ENCODE results near the gene TNNI3K. TPM values are rescaled to one million over a fixed set of nuclear protein-coding genes. Genes with fewer than 3 reads are reported as not detected.

TNNI3K gene
- total RNA-seq, 4 donors from 2014 or later, result 0.63 to 4.5 (median 3.6) TPM

- H3K27me3 ChIP-seq, result no peaks in the 10 kb centered on the region
- 97% methylated on average over 5 of the region's 5 CpGs for WGBS
- no peaks in the 10 kb centered on the region for H3K36me3 ChIP-seq
- no peaks in the 10 kb centered on the region for H3K4me1 ChIP-seq
- H3K27ac ChIP-seq (replicated peaks in 1 of 4), result no peak overlapping the region
- intact Hi-C loops (cut with DNase I), result no loop called here
- DNase-seq (ENCODE audit: extremely low spot score), result no peak
- TF ChIP-seq EP300 (IDR thresholded peaks at IDR 0.05) (no peak), CTCF (IDR thresholded peaks at IDR 0.05) (no peak), POLR2AphosphoS5 (IDR thresholded peaks at IDR 0.05) (no peak), POLR2A (IDR thresholded peaks at IDR 0.05; ENCODE audit: low read depth) (no peak)
- no peaks in the 10 kb centered on the region for H3K9me3 ChIP-seq
- no peak overlapping the region for H3K4me3 ChIP-seq
Observed at GRCh38 chr1:74222701-74223100, 12.5 kb upstream of the TNNI3K start.

GRCh38 chr1:74223453-74223852 lies 11.7 kb upstream of the TNNI3K start:
- DNase-seq (ENCODE audit: extremely low spot score), result no peak
- TF ChIP-seq POLR2A (IDR thresholded peaks at IDR 0.05; ENCODE audit: low read depth) (no peak), CTCF (IDR thresholded peaks at IDR 0.05) (no peak), EP300 (IDR thresholded peaks at IDR 0.05) (no peak), POLR2AphosphoS5 (IDR thresholded peaks at IDR 0.05) (no peak)
- Histone ChIP-seq H3K4me1 (no peaks in the 10 kb centered on the region), H3K4me3 (no peak overlapping the region), H3K36me3 (no peaks in the 10 kb centered on the region), H3K9me3 (no peaks in the 10 kb centered on the region), H3K27me3 (no peaks in the 10 kb centered on the region), H3K27ac (replicated peaks in 1 of 4) (no peak overlapping the region)
- 94% methylated on average over 2 of the region's 3 CpGs for WGBS
- intact Hi-C loops (cut with DNase I), result no loop called here

GRCh38 chr1:74236440-74236839 lies 1.3 kb downstream of the TNNI3K start:
- Histone ChIP-seq H3K27ac (replicated peaks in 1 of 4) (no peak overlapping the region), H3K4me3 (no peak overlapping the region), H3K36me3 (peaks cover 0 to 11% (median 3%) of the 10 kb centered on the region in 4 donors), H3K27me3 (no peaks in the 10 kb centered on the region), H3K9me3 (no peaks in the 10 kb centered on the region), H3K4me1 (no peaks in the 10 kb centered on the region)
- DNase-seq (ENCODE audit: extremely low spot score), result no peak
- 98% methylated on average over 3 of the region's 3 CpGs for WGBS
- TF ChIP-seq CTCF (IDR thresholded peaks at IDR 0.05) (no peak), POLR2AphosphoS5 (IDR thresholded peaks at IDR 0.05) (no peak), EP300 (IDR thresholded peaks at IDR 0.05) (no peak), POLR2A (IDR thresholded peaks at IDR 0.05; ENCODE audit: low read depth) (no peak)
- intact Hi-C loops (cut with DNase I), result no loop called here

- intact Hi-C loops (cut with DNase I), result no loop called here
- TF ChIP-seq CTCF (IDR thresholded peaks at IDR 0.05) (no peak), EP300 (IDR thresholded peaks at IDR 0.05) (no peak), POLR2AphosphoS5 (IDR thresholded peaks at IDR 0.05) (no peak), POLR2A (IDR thresholded peaks at IDR 0.05; ENCODE audit: low read depth) (no peak)
- H3K4me3 ChIP-seq, result no peak overlapping the region
- H3K36me3 ChIP-seq, result peaks cover 0 to 11% (median 3%) of the 10 kb centered on the region in 4 donors
- no peaks in the 10 kb centered on the region for H3K9me3 ChIP-seq
- 85% methylated on average over 1 of the region's 1 CpG for WGBS
- H3K4me1 ChIP-seq, result no peaks in the 10 kb centered on the region
- no peak overlapping the region for H3K27ac ChIP-seq (replicated peaks in 1 of 4)
- no peaks in the 10 kb centered on the region for H3K27me3 ChIP-seq
- DNase-seq (ENCODE audit: extremely low spot score), result no peak
Observed at GRCh38 chr1:74237035-74237434, 1.8 kb downstream of the TNNI3K start.

- Histone ChIP-seq H3K9me3 (no peaks in the 10 kb centered on the region), H3K27me3 (no peaks in the 10 kb centered on the region), H3K4me1 (no peaks in the 10 kb centered on the region), H3K4me3 (no peak overlapping the region), H3K27ac (replicated peaks in 1 of 4) (no peak overlapping the region), H3K36me3 (peaks cover 0 to 11% (median 3%) of the 10 kb centered on the region in 4 donors)
- whole genome bisulfite sequencing, result 97% methylated on average over 4 of the region's 4 CpGs
- no peak for TF ChIP-seq EP300 (IDR thresholded peaks at IDR 0.05)
- no peak for TF ChIP-seq CTCF (IDR thresholded peaks at IDR 0.05)
- TF ChIP-seq POLR2AphosphoS5 (IDR thresholded peaks at IDR 0.05), result no peak
- no peak for TF ChIP-seq POLR2A (IDR thresholded peaks at IDR 0.05; ENCODE audit: low read depth)
- intact Hi-C loops (cut with DNase I), result no loop called here
- DNase-seq (ENCODE audit: extremely low spot score), result no peak
Observed at GRCh38 chr1:74237787-74238186, 2.6 kb downstream of the TNNI3K start.

Data from esophagus muscularis mucosa (tissue), 4 donors.